ENCODE measurements around the gene DEFB123.

Gene DEFB123

DNA sequence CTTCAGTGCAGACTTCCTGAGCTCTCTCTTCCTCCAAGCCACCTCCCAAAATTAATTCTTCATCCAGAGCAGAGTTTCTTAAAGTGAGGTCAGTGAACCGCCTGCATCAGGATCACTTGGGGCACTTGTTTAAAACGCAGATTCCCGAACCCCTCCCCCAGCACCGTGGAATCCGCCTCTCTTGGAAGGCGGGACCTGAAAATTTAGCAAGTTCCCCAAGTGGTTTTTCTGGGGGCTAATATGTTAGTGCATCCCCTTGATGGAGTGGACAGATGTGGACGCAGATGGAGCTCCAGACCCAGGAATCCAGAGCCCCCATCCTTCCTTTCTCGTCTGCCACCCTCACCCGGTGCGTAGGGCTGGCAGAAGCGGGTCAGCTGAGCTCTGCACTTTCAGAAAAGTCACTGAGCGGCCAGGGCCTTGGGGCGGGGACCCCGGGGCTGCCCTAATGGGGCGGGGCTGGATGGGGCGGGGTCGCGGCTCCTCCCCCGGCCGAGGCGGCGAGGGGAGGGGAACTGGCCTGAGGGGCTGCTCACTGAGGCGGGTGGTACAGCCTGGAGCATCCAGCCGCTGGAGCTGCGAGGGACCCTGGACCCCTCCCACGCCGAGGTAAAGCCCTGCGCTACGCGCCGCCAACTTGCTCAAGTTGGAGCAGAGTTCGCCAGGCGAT lies 34.5 kb downstream of the DEFB123 start, which contains the start of the genes DEFB124 and REM1:
DEFB124 (minus strand) TSS at position 370 of the 670 bp plus-strand sequence. CDS start 2,114 bp downstream, outside the sequence.
REM1 (plus strand) TSS at position 531 of the 670 bp plus-strand sequence. CDS start 1,158 bp downstream, outside the sequence.
- no peak for DNase-seq

DNA sequence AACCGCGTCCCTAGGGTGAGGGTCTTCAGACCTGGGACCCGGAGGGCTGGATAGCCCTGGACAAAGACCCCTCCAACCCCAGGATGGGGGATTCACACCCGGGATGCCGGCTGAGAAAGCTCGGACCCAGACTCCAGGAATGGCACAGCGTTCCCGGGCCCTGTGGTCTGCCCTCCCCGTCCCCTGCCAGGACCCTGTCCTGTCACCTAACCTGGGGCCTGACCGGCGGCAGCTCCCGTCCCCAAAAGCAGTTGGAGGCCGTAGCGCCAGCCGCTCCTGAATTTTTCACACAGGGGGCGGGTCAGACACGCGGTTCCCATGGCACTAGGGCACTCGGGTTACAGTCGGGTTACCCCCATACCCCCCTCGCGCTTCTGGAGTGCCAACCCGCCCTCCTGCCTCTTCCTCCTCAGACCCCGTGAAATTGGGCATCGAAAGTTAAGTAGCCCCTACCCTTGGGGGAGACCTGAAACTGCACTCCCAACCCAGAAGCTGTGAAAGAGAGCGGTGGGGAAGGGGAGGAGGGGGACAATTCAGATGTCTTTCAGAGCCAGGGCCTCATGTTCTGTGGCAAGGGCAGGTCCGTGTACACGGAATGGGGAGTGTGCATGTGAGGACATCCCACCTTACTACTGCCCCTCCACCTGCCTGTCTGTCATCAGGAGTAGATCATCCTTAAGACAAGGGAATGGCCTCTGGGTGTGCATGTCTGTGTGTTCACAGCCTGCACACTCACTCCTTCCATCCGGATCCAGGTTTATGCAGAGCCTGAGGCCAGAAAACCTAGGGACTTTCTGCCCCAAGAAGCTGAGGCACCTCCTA lies 35.3 kb downstream of the DEFB123 start:
- DNase-seq, result no peak

DNA sequence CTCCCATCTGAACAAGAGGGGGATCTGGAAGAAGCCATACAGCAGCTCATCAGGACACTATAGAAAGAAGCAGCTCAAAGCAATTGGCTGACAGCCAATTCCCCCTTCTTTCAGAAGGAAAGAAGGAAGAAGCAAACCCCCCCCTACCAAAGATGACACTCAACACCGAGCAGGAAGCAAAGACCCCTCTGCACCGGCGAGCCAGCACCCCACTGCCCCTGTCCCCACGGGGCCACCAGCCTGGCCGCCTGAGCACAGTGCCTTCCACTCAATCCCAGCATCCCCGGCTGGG lies 35.8 kb downstream of the DEFB123 start:
- DNase-seq, result no peak

DNA sequence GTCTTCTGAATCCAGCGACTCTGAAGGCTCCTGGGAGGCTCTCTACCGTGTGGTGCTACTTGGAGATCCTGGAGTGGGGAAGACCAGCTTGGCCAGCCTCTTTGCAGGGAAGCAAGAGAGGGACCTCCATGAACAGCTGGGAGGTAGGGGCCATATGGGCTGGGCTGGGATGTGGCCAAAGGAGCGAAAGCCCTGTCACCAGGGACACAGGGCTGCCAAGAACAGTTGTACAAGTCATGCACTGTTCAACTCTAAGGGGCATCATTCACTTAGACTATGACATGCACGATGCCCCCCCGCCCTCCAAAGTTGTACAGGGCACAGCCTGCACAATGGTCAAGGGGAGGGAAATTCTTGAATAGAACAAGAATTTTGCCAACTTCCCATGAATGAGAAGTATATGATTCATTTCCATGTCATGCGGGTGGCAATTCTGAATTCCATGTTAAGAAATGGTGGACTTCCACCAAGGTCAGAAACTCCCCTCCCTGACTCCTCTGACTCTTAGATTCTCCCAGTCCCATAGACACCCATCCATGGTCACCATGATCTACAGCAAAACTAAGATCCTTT lies 36.3 kb downstream of the DEFB123 start:
- DNase-seq, result no peak

DNA sequence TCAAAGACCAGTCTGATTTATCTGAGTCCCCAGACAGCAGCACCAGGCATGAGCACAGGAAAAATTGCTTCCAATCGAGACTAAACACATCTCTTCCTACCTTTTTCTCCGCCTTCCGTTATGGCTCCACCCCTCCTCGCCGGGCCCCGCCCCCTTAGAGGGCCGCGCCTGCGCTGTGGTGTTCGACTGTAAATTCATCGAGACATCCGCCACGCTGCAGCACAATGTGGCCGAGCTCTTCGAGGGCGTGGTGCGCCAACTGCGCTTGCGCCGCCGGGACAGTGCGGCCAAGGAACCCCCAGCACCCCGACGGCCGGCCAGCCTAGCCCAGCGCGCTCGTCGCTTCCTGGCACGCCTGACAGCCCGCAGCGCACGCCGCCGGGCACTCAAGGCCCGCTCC lies 43.6 kb downstream of the DEFB123 start:
- DNase-seq, result no peak

DNA sequence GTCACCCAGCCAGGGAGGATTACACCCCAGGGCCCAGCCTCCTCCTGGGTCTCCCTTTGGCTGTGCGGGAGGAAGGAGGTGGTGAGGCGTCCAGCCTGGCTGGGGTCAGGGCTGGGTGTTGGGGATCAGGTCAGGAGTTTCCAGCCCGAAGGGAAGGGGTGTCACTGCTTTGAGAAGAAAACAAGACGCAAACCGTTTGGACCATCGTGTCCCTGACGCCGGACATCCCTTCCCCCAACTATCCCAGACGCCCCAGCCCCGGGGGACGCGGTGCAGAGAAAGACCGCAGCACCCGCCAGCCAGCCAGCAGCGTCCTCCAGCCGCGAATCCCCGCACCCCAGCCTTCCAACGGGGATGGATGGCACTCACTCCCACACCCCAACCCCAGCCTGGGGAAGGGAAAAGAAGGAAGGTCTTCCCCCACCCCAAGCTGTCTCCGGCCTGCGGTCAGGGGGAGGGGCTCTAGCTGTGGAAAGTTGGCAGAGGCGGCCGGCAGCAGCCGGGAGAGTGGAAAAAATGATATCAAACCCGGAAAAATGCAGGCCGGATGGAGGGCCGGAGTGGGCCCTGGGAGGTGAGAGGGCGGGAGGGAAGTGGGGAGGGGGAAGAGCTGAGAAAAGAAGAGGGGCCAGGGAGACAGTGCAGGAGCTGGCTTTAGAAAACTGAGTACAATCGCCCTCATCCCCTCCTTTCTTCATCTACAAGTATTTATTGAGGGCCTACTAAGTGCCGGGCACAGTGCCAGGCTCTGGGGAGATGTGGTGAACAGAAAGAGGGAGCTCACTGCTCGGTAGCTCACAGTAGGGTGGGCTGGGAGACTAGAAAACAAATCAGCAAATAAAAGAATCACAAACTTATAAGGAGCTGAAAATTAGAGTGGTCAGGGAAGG lies 45.3 kb downstream of the DEFB123 start:
- DNase-seq, result no peak

DNA sequence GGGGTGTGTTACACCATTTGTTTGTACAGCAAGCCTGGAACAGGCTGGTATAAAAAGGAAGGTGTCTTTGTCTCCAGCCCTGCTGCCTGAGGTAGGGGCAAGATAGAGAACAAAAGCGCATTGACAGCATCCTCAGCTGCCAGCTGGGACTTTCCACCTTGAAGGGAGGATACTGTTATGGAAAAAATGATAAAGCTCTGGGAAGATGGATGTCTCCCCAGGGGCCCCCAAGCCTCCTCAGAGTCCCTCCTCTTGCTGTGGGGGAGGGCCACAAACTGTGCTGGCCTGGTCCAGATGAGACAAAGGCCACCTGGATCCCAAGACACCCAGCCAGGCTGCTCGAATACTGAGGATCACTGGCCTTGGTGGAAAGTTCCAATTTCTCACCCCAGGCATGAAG lies 47.7 kb downstream of the DEFB123 start:
- no peak for DNase-seq

DNA sequence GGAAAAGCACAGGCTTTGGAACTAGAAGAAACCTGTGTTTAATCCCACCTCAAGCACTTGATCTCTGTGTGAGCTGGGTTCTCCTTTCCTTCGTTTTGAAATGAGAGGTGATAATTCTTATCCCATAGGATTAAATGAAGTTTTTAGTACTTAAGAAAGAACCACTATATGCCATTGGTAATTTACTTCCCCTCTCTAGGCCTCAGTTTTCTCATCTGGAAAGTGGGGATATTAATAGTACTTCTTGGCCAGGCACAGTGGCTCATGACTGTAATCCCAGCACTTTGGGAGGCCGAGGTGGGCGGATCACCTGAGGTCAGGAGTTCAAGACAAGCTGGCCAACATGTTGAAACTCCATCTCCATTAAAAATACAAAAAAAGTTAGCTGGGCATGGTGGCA lies 48.7 kb downstream of the DEFB123 start:
- no peak for DNase-seq

DNA sequence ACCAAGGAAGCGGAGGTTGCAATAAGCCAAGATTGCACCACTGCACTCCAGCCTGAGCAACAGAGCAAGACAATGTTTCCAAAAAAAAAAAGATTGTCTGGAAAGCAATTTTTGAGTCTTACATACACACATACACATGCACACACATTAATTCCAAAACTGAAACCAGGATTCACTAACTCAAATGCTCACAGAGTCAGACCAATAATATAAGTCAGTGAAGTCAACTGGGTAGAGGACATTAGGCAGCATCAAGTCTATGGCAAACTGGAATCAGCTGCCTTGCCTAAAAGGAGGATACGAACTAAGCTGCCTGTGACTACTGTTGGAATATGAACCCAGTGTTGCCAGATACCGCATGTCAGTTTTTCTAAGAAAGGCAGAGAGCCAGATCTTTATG lies 50.3 kb downstream of the DEFB123 start:
- no peak for DNase-seq

DNA sequence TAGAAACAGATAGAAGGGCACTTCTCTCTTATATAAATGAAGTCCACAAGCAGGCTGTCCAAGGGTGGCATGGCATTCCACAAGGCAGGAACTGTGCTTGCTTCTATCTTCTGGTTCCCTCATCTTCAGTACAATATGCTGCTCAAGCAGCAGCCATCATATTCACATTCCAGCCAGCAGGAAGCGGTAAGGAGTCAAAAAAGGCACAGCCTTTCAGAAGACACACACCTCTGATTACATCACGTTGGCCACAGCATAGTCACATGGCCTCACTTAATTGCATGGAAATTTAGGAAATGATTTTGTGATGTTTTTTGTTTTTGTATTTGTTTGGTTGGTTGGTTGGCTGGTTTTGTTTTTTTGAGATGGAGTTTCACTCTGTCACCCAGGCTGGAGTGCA lies 53.7 kb downstream of the DEFB123 start:
- DNase-seq, result no peak

DNA sequence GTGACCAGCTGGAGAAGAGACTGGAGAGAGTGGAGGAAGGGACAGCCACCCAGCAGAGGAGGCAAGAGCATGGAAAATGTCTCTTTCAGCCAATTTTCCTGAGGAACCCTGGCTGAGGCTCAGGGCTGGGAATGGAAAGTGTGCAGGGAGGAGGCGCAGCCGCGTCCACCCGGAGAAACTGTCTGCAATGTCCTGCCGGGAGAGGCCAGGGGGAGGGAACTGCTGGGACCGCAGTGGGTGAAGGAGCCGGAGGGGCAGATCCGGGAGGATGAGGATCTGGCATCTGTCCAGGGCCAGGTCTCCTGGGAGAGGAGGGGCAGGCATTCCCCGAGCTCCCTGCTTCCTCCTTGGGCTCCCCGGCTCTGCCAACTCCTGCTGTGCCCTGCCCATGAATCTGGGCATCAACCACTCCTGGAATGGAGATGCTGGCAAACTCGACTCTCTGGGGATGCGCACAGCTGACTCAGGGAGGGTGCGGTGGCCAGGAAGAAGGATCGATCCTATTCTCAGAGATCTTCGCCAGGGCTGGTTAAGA lies 56.4 kb downstream of the DEFB123 start:
- DNase-seq, result no peak

DNA sequence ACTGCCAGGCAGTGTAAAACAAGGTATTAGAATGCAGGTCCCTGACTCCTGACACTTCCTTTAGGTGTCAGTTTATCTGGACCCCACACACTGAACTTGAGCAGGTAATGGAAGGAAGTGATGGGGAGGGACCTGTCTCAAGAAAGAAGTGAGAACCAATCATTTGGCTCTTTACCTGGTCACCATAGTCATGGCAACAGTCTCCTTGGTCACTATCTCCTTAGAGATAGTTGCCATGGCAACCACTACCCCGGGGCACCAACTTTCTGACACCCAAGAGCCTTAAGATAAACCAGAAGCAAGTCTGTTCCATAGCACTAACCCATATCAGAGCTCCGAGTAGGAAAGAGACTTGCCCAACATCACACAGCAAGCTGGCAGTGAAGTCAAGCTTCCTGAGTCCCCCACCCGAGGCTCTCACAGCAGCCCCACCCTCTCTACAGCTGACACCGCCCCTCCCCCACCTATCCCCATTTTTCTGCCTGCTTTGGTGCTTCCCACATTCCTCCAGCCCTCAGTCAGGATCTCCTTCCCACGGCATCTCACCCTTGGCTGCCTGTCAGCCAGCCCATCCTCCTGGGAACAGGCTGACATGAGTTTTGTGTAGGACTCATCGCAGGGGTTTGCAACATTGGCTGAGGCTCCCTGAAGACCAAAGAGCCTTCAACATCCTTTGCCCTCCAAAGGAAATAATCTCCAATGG lies 57.6 kb downstream of the DEFB123 start:
- DNase-seq, result no peak
